ENCODE measurements around the gene CCDC112. TPM values are rescaled to one million over a fixed set of nuclear protein-coding genes. Genes with fewer than 3 reads are reported as not detected.

The CCDC112 gene
- total RNA-seq, 1 experiment from 2014 or later, result 4.3 TPM

DNA sequence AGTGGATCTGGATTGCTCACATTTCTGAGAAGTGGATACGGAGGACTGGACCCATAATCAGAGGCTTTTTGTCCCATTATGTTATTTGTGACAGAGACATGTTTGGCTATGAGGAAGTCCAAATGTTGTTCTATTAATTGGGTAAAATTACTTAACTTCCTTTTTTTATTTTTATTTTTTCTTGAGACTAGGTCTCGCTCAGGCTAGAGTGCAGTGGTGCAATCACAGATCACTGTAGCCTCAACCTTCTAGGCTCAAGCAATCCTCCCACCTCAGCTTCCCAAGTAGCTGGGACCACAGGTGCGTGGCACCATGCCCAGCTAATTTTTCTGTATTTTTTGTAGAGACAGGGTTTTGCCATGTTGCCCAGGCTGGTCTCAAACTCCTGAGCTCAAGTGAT is 21.9 kb downstream of the CCDC112 start:
- Histone ChIP-seq H3K4me2 (no peak overlapping the region), H2AFZ (no peak overlapping the region), H3F3A (ENCODE audit: insufficient read depth, low read depth) (no peaks in the 10 kb centered on the region), H3K9me3 (ENCODE audit: insufficient read depth, low read depth) (no peaks in the 10 kb centered on the region), H3K79me2 (ENCODE audit: low read depth) (no peaks in the 10 kb centered on the region), H3K4me3 (no peak overlapping the region), H3K27ac (no peak overlapping the region), H3K4me1 (replicated peaks; ENCODE audit: insufficient read depth) (no peaks in the 10 kb centered on the region), H3K36me3 (ENCODE audit: low read depth) (no peaks in the 10 kb centered on the region), H4K20me1 (ENCODE audit: insufficient read depth) (no peaks in the 10 kb centered on the region), H3K9me2 (ENCODE audit: insufficient read depth) (no peaks in the 10 kb centered on the region), H3K27me3 (ENCODE audit: insufficient read depth, low read depth) (no peaks in the 10 kb centered on the region)
- no peak for TF ChIP-seq EZH2 (IDR thresholded peaks at IDR 0.05; ENCODE audit: low read depth)
- TF ChIP-seq, protein P1, sequence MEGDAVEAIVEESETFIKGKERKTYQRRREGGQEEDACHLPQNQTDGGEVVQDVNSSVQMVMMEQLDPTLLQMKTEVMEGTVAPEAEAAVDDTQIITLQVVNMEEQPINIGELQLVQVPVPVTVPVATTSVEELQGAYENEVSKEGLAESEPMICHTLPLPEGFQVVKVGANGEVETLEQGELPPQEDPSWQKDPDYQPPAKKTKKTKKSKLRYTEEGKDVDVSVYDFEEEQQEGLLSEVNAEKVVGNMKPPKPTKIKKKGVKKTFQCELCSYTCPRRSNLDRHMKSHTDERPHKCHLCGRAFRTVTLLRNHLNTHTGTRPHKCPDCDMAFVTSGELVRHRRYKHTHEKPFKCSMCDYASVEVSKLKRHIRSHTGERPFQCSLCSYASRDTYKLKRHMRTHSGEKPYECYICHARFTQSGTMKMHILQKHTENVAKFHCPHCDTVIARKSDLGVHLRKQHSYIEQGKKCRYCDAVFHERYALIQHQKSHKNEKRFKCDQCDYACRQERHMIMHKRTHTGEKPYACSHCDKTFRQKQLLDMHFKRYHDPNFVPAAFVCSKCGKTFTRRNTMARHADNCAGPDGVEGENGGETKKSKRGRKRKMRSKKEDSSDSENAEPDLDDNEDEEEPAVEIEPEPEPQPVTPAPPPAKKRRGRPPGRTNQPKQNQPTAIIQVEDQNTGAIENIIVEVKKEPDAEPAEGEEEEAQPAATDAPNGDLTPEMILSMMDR (conservative IDR thresholded peaks at IDR 0.05), result no peak
- BruUV-seq (replicated peaks), result no TSS peak
- ChIA-PET POLR2A (ENCODE audit: unreplicated experiment) (no interaction called here), CTCF (no interaction called here)
- no peak for DNase-seq
- intact Hi-C loops (cut with micrococcal nuclease; ENCODE audit: unreplicated experiment), result no loop called here

DNA sequence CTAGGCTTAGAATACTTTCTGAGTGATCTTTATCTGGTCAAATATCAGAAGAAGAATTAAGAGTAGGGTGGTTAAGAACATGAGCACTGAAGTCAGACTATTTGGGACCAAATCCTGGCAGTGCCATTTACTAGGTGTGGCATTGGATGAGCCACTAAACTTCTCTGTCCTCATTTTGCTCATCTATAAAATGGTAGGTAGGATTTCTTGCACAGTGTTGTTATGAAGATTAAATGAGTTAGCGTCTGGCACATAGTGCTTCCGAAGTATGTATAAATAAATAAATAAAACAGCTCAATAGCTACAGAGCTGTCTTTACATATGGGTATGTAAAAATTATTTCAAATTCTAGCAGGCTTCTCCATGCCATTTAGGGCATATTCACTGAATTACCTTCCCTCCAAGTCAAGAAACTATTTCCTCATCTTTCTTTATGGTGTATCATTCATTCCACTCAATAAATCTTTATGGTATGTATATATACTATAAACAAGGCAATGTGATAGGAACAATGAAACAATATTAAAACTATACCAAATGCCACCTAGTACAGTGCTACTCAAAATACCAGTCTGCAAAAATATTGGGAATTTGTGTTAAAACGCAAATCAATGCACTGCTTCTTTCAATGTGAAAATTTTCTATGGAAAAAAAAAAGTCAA is 24.0 kb downstream of the CCDC112 start:
- BruUV-seq (replicated peaks), result no TSS peak
- Histone ChIP-seq H3K4me2 (no peak overlapping the region), H3K9me2 (ENCODE audit: insufficient read depth) (no peaks in the 10 kb centered on the region), H3F3A (ENCODE audit: insufficient read depth, low read depth) (no peaks in the 10 kb centered on the region; the same call in 1 of the 2 replicates), H2AFZ (no peak overlapping the region), H3K9me3 (ENCODE audit: insufficient read depth, low read depth) (no peaks in the 10 kb centered on the region), H3K79me2 (ENCODE audit: low read depth) (no peaks in the 10 kb centered on the region), H4K20me1 (ENCODE audit: insufficient read depth) (no peaks in the 10 kb centered on the region), H3K4me1 (replicated peaks; ENCODE audit: insufficient read depth) (no peaks in the 10 kb centered on the region), H3K36me3 (ENCODE audit: low read depth) (no peaks in the 10 kb centered on the region), H3K27me3 (ENCODE audit: insufficient read depth, low read depth) (no peaks in the 10 kb centered on the region), H3K4me3 (no peak overlapping the region), H3K27ac (no peak overlapping the region)
- TF ChIP-seq, protein P1 (conservative IDR thresholded peaks at IDR 0.05), result no peak
- TF ChIP-seq EZH2 (IDR thresholded peaks at IDR 0.05; ENCODE audit: low read depth), result no peak
- ChIA-PET CTCF (no interaction called here), POLR2A (ENCODE audit: unreplicated experiment) (no interaction called here)
- intact Hi-C loops (cut with micrococcal nuclease; ENCODE audit: unreplicated experiment), result no loop called here
- DNase-seq, result no peak

DNA sequence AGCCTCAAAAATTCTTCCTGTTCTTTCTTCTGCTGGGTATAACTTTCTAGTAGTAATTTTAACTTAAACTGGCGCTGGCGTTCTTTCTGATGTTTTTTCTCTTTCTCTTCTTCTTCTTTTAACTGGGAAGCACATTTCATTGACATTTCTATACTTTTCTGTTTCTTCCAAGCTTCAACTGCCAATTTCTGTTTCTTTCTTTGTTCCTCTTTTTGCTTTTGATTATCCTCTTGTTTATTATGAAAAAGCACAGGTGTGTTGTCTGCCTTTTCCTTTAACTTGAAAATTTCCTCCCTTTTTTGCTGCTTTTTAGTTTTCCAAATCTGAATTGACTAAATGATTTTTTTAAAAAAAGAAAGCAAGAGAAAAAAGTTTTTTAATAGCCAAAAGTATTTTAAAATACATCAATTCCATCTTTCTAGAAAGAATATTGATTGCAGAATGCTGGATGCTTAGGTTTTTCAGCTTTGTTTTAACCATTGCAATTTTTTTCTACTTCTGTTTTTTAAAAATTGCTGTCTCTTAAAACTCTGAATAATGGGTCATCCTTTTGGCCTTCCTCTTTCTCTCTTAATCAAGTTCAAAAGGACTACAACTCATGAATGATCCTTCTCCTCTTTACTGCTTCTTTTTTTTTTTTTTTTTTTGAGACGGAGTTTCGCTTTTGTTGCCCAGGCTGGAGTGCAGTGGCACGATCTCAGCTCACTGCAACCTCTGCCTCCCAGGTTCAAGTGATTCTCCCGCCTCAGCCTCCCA is 25.0 kb downstream of the CCDC112 start:
- TF ChIP-seq EZH2 (IDR thresholded peaks at IDR 0.05; ENCODE audit: low read depth), result no peak
- TF ChIP-seq, protein P1 (conservative IDR thresholded peaks at IDR 0.05), result no peak
- Histone ChIP-seq H4K20me1 (ENCODE audit: insufficient read depth) (no peaks in the 10 kb centered on the region), H3K4me3 (no peak overlapping the region), H3K4me1 (replicated peaks; ENCODE audit: insufficient read depth) (no peaks in the 10 kb centered on the region), H3K9me2 (ENCODE audit: insufficient read depth) (no peaks in the 10 kb centered on the region), H3K27me3 (ENCODE audit: insufficient read depth, low read depth) (no peaks in the 10 kb centered on the region), H3K4me2 (no peak overlapping the region), H3K36me3 (ENCODE audit: low read depth) (no peaks in the 10 kb centered on the region), H3K9me3 (ENCODE audit: insufficient read depth, low read depth) (no peaks in the 10 kb centered on the region), H3K79me2 (ENCODE audit: low read depth) (no peaks in the 10 kb centered on the region), H3K27ac (no peak overlapping the region), H2AFZ (no peak overlapping the region), H3F3A (ENCODE audit: insufficient read depth, low read depth) (no peaks in the 10 kb centered on the region; the same call in 1 of the 2 replicates)
- no TSS peak for BruUV-seq (replicated peaks)
- DNase-seq, result no peak
- ChIA-PET CTCF (no interaction called here), POLR2A (ENCODE audit: unreplicated experiment) (no interaction called here)
- intact Hi-C loops (cut with micrococcal nuclease; ENCODE audit: unreplicated experiment), result no loop called here

All from PC-9 (cell line).